Rectal smooth muscle tissue (tissue), 1 donor: ENCODE measurements around the gene PRKCE.

Experiments used
- H3K27ac ChIP-seq: one replicate; pipeline ENCODE4 v1.7.0; 2013; ENCODE audit warnings: low read depth, low read length, inconsistent platforms
- H3K27me3 ChIP-seq: one replicate; pipeline ENCODE4 v1.7.0; 2013; ENCODE audit warnings: low read length; ENCODE audit not compliant: control insufficient read depth, insufficient read depth
- H3K36me3 ChIP-seq: one replicate; pipeline ENCODE4 v1.7.0; 2013; ENCODE audit warnings: low read length; ENCODE audit not compliant: control insufficient read depth, insufficient read depth
- H3K4me1 ChIP-seq: one replicate; pipeline ENCODE4 v1.7.0; 2013; ENCODE audit warnings: low read length; ENCODE audit not compliant: control insufficient read depth, insufficient read depth
- H3K4me3 ChIP-seq: one replicate; pipeline ENCODE4 v1.7.0; 2013; ENCODE audit warnings: low read length
- H3K9ac ChIP-seq: one replicate; pipeline ENCODE4 v1.7.0; 2013; ENCODE audit warnings: low read length

Gene PRKCE

GRCh38 chr2:45676088-45676487 is 24.6 kb downstream of the PRKCE start:
- H3K36me3 ChIP-seq, result no peaks in the 10 kb centered on the region
- no peak overlapping the region for H3K4me3 ChIP-seq
- H3K4me1 ChIP-seq, result peaks cover 25% of the 10 kb centered on the region
- H3K9ac ChIP-seq, result no peak overlapping the region
- peak overlapping the region; percentile 16 for H3K27ac ChIP-seq
- H3K27me3 ChIP-seq, result no peaks in the 10 kb centered on the region

DNA sequence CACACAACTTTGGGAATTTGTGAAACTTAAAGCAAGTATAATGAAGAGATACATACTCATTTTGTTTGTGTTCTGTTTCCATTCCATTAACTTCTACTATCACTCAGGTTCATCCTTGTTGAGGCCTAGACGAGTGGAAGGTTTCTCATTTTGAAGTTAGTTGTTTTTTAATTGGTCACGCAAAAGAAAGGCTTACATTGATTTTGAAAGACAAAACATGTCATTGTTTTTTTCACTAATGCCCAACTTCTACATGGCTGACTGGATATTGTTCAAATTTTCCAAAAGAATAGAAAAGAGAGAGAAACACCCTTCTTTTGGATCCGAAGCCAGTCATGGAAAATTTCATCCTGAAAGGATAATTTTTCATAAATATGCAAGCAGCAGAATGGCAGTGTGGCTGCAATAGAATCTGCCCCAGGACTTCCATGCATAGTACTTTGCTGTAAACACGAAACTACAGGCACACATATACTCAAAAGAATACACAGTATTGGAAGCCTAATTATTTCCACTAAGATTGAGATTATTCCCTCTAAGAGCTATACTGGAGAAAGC is 27.4 kb downstream of the PRKCE start:
- Histone ChIP-seq H3K27ac (no peak overlapping the region), H3K4me1 (peaks cover 28% of the 10 kb centered on the region), H3K4me3 (no peak overlapping the region)

GRCh38 chr2:45680351-45680967 is 29.0 kb downstream of the PRKCE start:
- H3K27me3 ChIP-seq, result no peaks in the 10 kb centered on the region
- no peak overlapping the region for H3K9ac ChIP-seq
- H3K4me1 ChIP-seq, result peaks cover 17% of the 10 kb centered on the region
- H3K27ac ChIP-seq, result peak overlapping the region; percentile 53
- H3K36me3 ChIP-seq, result no peaks in the 10 kb centered on the region
- no peak overlapping the region for H3K4me3 ChIP-seq

More for the DNA sequence above, 27.4 kb downstream of the PRKCE start:
- Histone ChIP-seq H3K9ac (no peak overlapping the region), H3K36me3 (no peaks in the 10 kb centered on the region), H3K27me3 (no peaks in the 10 kb centered on the region)

- no peak overlapping the region for H3K4me3 ChIP-seq
- H3K36me3 ChIP-seq, result no peaks in the 10 kb centered on the region
- no peak overlapping the region for H3K27ac ChIP-seq
- peaks cover 14% of the 10 kb centered on the region for H3K4me1 ChIP-seq
- H3K9ac ChIP-seq, result no peak overlapping the region
- H3K27me3 ChIP-seq, result no peaks in the 10 kb centered on the region
Measured at GRCh38 chr2:45681675-45682074, 30.2 kb downstream of the PRKCE start.

GRCh38 chr2:45683292-45683691 is 31.8 kb downstream of the PRKCE start:
- no peaks in the 10 kb centered on the region for H3K36me3 ChIP-seq
- no peak overlapping the region for H3K9ac ChIP-seq
- H3K27me3 ChIP-seq, result no peaks in the 10 kb centered on the region
- H3K4me1 ChIP-seq, result peaks cover 14% of the 10 kb centered on the region
- H3K4me3 ChIP-seq, result no peak overlapping the region
- H3K27ac ChIP-seq, result no peak overlapping the region

- H3K36me3 ChIP-seq, result no peaks in the 10 kb centered on the region
- peaks cover 14% of the 10 kb centered on the region for H3K4me1 ChIP-seq
- no peak overlapping the region for H3K4me3 ChIP-seq
- no peak overlapping the region for H3K27ac ChIP-seq
- no peak overlapping the region for H3K9ac ChIP-seq
- no peaks in the 10 kb centered on the region for H3K27me3 ChIP-seq
Measured at GRCh38 chr2:45684756-45685155, 33.3 kb downstream of the PRKCE start.

- Histone ChIP-seq H3K4me1 (peaks cover 13% of the 10 kb centered on the region), H3K36me3 (no peaks in the 10 kb centered on the region), H3K27me3 (no peaks in the 10 kb centered on the region), H3K27ac (no peak overlapping the region), H3K9ac (no peak overlapping the region), H3K4me3 (no peak overlapping the region)
Measured at GRCh38 chr2:45685260-45685659, 33.8 kb downstream of the PRKCE start.

DNA sequence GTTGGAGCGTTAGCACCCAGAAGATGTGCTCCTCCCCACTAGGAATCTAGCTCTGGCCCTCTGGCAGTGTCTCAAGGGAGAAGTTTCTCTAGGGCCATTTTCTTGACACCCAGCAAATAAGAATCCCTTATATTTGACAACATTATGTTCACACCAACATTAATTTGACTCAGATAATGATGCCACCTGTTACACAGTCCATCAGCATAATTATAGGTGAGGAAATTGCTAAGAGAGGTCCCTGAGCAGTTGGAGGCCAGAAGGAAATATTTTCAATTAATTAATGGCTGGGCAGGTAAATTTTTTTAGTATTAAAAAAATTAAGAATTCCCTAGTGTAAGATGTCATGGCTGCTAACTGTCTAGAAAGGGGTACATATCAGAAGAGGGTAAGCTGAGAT is 36.5 kb downstream of the PRKCE start:
- H3K4me1 ChIP-seq, result peaks cover 4% of the 10 kb centered on the region
- no peaks in the 10 kb centered on the region for H3K27me3 ChIP-seq

DNA sequence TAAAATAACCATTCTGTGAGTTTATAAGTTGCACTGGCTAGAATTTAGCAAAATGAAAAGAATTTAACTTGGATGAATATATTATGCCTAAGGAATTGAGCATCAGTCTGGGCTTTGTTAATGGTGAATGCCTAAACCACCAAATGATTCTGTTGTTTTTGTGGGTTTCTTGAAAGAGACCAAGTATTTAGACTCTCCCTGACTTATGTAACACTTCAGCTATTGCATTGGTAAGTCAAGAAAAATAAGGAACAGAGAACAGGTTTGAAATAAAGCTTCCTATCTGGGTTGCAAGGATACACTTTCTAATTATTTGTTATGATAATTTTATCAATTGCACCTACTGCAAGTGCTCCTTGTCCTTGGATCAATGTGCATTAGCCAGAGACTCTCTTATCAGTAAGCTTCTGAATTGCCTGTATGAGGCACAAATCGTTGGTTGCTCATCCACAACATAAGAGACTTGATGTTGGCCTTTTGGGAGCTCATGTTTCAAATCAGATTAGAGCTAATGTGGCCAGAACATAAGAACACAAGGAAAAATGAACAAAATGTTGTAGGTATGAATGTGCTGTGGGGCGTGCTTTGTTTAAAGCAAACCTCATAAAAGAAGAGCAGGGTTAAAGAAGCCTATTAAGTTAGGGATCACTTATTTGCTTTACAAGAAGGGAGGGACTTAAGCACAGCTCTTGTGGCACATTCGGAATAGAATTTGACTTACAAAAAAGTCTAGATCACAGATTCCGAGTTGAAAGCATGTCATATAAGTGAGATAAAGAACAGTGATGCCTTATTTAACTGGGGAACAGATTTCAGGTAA is 37.2 kb downstream of the PRKCE start:
- Histone ChIP-seq H3K4me1 (peaks cover 4% of the 10 kb centered on the region), H3K36me3 (no peaks in the 10 kb centered on the region), H3K27ac (no peak overlapping the region), H3K4me3 (no peak overlapping the region), H3K27me3 (no peaks in the 10 kb centered on the region), H3K9ac (no peak overlapping the region)

More for the DNA sequence above, 36.5 kb downstream of the PRKCE start:
- H3K27ac ChIP-seq, result no peak overlapping the region
- H3K4me3 ChIP-seq, result no peak overlapping the region
- H3K36me3 ChIP-seq, result no peaks in the 10 kb centered on the region
- H3K9ac ChIP-seq, result no peak overlapping the region

GRCh38 chr2:45690231-45690630 is 38.8 kb downstream of the PRKCE start:
- Histone ChIP-seq H3K4me3 (no peak overlapping the region), H3K36me3 (no peaks in the 10 kb centered on the region), H3K9ac (no peak overlapping the region), H3K27me3 (no peaks in the 10 kb centered on the region), H3K27ac (no peak overlapping the region), H3K4me1 (no peaks in the 10 kb centered on the region)

GRCh38 chr2:45691171-45691999 is 39.9 kb downstream of the PRKCE start:
- H3K27me3 ChIP-seq, result no peaks in the 10 kb centered on the region
- H3K27ac ChIP-seq, result no peak overlapping the region
- H3K4me1 ChIP-seq, result no peaks in the 10 kb centered on the region
- H3K9ac ChIP-seq, result no peak overlapping the region
- H3K4me3 ChIP-seq, result no peak overlapping the region
- no peaks in the 10 kb centered on the region for H3K36me3 ChIP-seq

GRCh38 chr2:45692566-45692965 is 41.1 kb downstream of the PRKCE start:
- no peaks in the 10 kb centered on the region for H3K4me1 ChIP-seq
- H3K9ac ChIP-seq, result no peak overlapping the region
- H3K4me3 ChIP-seq, result no peak overlapping the region
- no peaks in the 10 kb centered on the region for H3K27me3 ChIP-seq
- H3K27ac ChIP-seq, result no peak overlapping the region
- no peaks in the 10 kb centered on the region for H3K36me3 ChIP-seq
